HG02759 (cell line): ENCODE results near the gene SYT13.

Experiments
- ATAC-seq: cut with Tn5 transposase; IDR thresholded peaks from one replicate; pipeline ENCODE4 v1.9.1; 2021; ENCODE audit warnings: mild to moderate bottlenecking, moderate library complexity; ENCODE audit not compliant: unreplicated experiment

SYT13 gene

GRCh38 chr11:45313171-45313865, 27.2 kb upstream of the SYT13 start:
- no peak for ATAC-seq

- ATAC-seq: no peak
Observed at GRCh38 chr11:45305874-45306623, 19.9 kb upstream of the SYT13 start.

DNA sequence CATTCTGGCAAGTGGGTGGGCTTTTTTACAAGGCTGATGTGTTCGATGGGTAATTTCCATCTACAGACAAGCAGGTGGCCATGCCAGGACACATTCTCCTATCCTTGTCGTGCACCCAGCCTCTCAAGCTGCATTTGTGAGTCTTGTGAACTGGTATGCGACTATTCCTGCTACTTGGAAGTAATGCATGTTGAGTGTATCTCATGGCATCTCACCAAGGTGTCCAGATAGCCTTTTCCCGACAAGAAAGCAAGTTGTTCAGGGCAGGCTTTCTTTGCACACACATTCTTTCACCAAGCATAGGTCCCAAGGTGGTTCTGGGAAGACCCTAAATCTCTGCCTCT, 18.8 kb upstream of the SYT13 start:
- no peak for ATAC-seq

GRCh38 chr11:45304111-45304991, 18.2 kb upstream of the SYT13 start:
- no peak for ATAC-seq

DNA sequence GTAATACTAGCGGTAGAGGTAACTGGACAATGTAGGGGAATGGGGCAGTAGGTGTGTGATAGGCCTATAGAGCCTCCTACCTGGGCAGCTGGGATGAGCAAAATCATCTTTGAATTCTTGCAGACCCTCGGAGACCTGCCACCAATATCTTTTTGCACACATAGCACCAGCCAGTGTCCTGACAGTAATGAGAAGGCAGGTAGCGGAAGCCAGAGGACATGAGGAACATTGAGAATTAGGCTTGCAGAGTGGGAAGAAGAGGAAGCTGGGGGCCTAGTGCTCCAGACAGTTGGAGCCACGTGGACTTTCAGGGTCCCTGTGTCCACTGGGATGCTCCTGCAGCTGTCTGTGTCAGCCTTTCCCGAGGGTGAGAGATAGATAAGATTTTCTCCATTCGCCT, 17.2 kb upstream of the SYT13 start:
- no peak for ATAC-seq

- no peak for ATAC-seq
Observed at GRCh38 chr11:45301537-45302246, 15.6 kb upstream of the SYT13 start.

- ATAC-seq: no peak
Observed at GRCh38 chr11:45300715-45301114, 14.6 kb upstream of the SYT13 start.

DNA sequence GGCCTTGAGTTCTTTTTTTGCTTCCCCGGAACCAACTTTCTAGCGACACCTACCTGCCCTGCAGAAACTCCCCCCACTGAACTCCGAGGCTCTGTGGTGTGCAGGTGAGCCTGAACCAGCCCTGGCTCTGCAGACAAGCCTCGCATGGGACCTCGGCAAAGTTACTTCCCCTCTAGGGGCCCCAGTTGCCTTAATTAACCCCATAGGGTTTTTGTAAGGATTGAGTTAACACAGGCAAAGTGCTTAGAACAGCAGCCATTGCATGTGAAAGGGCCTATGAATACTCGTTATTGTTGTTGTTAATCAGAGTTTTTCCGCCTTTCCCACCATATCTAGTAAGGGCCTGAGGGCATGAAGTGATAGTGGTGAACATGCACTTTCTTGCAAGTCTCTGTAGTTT, 12.6 kb upstream of the SYT13 start:
- no peak for ATAC-seq

DNA sequence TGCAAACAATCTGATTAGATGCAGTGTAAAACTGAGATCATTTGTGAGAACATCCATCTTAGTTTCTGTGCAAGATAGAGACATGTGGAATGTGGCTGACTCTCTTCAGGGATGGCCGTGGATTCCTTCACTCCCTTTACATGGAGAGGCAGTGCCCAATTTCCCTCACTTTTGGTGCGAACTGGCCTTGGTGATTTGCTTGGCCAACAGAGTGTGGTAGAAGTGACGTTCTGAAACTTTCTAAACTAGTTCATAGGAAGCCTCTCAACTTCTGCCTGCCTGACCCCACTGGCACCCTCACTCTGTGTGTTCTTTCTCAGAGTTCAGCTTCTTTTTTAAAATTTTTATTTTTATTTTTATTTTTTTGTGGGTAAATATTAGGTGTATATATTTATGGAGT, 9.9 kb upstream of the SYT13 start:
- no peak for ATAC-seq

DNA sequence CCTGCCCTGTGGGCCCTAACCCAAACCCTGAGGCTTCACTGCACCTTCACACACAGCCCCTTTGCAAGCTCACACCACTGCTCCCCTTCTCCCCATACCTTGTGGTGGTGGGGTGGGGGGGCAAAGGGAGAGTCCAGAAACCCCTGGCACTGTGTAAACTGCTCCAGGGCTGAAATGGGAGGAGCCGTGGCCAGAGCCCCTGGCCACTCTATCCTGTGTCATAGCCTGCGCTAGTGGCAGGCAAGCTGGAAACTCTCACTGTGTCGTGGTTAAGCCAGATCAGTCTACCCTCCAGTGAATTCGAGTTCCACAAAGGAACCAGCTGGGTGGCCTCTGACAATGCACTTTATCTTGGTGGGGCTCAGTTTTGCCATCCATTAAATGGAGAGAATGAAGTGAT, 8.4 kb upstream of the SYT13 start:
- ATAC-seq: no peak

GRCh38 chr11:45293566-45294192, 7.5 kb upstream of the SYT13 start:
- peak; percentile 79 for ATAC-seq

- no peak for ATAC-seq
Observed at GRCh38 chr11:45290586-45290985, 4.4 kb upstream of the SYT13 start.

GRCh38 chr11:45289369-45289768, 3.2 kb upstream of the SYT13 start:
- no peak for ATAC-seq

GRCh38 chr11:45288339-45288738, 2.2 kb upstream of the SYT13 start:
- ATAC-seq: no peak

DNA sequence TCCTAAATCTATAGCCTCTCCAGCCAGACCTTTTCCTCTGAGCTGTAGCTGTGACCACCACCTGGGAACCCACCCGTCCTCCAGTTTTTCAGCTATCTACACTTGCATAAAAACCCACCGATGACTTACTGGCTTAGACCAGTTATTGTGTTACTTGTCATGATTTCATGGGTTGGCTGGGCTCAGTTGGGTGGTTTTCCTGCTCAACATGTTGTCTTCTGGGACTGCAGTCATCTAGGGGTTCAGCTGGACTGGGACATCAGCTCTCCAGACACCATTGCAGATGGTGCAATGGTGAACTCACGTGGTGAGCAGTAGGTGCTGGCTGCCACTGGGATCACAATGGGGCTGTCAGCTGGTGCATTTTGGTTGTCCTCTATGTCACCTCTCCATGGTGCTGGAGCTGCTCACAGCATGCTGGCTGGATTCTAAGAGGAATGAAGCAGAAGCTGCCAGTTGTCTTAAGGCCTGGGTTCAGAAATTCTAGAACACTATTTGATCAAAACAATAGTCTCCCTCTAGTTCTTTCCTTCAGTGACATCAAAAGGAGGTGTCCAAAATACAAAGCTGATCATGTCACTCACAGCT, 1.3 kb upstream of the SYT13 start:
- ATAC-seq: no peak

DNA sequence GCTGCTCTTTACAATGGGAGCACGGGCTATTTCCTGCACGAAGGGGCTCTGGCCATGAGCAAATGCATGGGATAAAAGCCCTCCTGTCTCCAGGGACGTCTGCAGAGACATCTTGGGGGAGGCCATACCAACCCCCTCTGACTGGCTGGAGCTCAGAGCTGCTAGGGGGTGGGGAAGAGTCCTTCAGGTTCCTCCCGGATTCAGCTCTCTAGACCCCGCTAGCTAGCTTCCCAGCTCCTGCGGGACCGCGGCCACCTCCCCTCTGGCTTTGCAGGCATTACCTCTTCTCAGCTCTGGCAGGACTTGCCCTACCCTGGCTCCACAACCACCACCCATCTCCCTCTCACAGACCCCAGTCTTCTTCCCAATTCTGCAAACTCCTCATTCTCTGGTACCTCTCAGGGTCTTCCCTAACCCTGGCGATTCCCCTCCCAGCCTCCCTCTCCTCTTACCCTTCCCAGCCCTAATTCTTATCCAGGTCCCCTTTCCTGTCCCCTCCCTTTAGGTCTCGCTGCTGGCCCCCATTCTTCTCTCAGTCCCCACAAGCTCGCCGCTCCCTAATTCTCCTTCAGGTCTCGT, 802 bp downstream of the SYT13 start:
- no peak for ATAC-seq

DNA sequence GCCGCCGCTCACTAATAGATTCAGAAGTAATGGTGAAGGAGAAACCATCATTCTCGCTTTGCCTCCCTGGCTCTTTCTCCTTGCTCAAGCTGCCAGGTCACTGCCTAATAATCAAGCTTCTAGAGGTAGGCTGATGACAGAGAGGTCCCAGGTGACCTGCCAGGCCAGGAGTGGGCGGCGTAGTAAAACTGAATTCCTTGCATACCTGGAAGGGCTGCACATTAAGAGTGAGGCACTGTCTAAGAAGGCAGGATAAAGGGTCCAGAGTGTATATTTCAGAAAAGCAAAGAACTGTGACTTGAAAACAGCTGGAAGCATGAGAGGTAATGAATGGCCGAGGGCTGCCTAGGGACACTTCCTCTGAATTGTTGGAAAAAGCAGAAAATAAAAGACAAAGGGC, 4.1 kb downstream of the SYT13 start:
- ATAC-seq: no peak

DNA sequence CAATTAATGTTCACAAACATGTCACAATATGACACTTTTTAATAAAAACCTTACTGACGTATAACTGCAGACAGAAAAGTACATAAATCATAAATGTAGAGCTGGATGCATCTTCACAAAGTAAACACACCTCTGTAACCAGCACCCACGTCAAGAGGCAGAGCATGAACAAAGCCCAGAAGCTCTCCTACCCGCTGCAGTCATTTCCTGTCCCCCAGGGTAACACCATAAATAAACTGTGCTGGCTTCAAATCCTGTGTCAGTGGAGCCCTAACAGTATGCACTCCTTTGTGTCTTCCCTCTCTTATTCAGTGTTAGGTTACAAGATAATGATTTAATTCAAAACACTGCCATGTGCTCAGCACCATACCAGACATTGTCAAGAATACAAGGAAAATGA, 5.7 kb downstream of the SYT13 start:
- peak; percentile 65 for ATAC-seq

DNA sequence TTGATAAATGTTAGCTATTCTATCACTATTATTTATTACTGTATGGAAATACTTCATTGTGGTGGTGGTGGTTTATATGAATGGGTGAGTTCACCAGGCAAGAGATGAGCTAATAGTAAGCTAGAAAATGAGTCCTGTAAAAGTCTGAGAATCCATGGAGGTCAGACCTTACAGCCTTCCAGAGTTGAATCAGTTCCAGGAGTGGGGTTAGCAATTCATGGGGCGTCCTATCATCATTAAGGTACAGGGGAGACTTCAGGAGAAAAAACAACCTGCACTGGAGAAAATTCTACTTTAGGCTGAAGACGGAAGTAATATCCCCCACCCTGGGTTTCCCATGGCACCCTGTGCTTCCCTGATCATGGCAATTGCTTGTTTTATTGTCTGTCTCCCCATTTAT, 6.5 kb downstream of the SYT13 start:
- no peak for ATAC-seq

DNA sequence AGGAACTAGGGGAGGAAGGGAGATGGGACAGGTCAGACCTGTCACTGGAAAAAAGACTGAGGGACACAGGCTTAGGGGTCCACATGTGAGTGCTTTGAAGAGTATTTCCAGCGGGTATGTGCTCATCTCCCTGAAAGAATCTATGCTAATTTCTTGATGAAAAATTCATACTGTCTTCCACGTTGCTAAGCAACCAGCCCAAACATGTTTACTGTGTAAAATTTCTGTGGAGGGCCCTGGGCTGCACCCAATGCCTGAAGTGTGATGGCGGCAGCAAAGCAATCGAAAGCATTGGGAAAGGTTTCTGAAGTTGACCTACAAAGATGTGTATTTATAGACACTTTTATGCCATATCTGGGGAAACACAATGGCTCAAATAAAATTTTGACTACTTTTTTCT, 7.4 kb downstream of the SYT13 start:
- ATAC-seq: no peak
